Loucy (cell line): ENCODE measurements around the gene HIGD1A.

ENCODE experiments used
- H2AFZ ChIP-seq: fragments of 200-600 bp; sonication (generic); 2 replicates; pipeline ENCODE4 v1.6.0; 2016; ENCODE audit warnings: antibody characterized with exemption, mild to moderate bottlenecking, low read length, moderate library complexity
- H3F3A ChIP-seq: fragments of 200-600 bp; 2 replicates; pipeline ENCODE4 v1.6.0; 2016; ENCODE audit warnings: antibody characterized with exemption, low read depth, mild to moderate bottlenecking
- H3K27me3 ChIP-seq: fragments of 200-600 bp; sonication (generic); 2 replicates; pipeline ENCODE4 v1.6.1; 2014; ENCODE audit warnings: low read length, mild to moderate bottlenecking; ENCODE audit not compliant: insufficient read depth, poor library complexity, severe bottlenecking
- H3K36me3 ChIP-seq: fragments of 200-600 bp; sonication (generic); 2 replicates; pipeline ENCODE4 v1.6.1; 2016; ENCODE audit warnings: low read length; ENCODE audit not compliant: insufficient read depth
- H3K4me1 ChIP-seq: fragments of 200-600 bp; sonication (generic); 2 replicates; pipeline ENCODE4 v1.5.1; 2014; ENCODE audit warnings: low read length, mild to moderate bottlenecking; ENCODE audit not compliant: insufficient read depth, poor library complexity, severe bottlenecking
- H3K4me2 ChIP-seq: fragments of 200-600 bp; sonication (generic); 2 replicates; pipeline ENCODE4 v1.6.0; 2014; ENCODE audit warnings: antibody characterized with exemption, low read length, low read depth, mild to moderate bottlenecking; ENCODE audit not compliant: poor library complexity, severe bottlenecking
- H3K4me3 ChIP-seq: fragments of 200-600 bp; sonication (generic); 2 replicates; pipeline ENCODE4 v1.5.1; 2014; ENCODE audit warnings: low read length, mild to moderate bottlenecking, mixed read lengths; ENCODE audit not compliant: poor library complexity, severe bottlenecking
- H3K79me2 ChIP-seq: fragments of 200-600 bp; sonication (generic); 2 replicates; pipeline ENCODE4 v1.6.1; 2014; ENCODE audit warnings: low read length; ENCODE audit not compliant: insufficient read depth
- H3K9ac ChIP-seq: fragments of 200-600 bp; sonication (generic); 2 replicates; pipeline ENCODE4 v1.6.0; 2014; ENCODE audit warnings: mild to moderate bottlenecking, low read depth, low read length, moderate library complexity; ENCODE audit not compliant: poor library complexity, severe bottlenecking
- H3K9me2 ChIP-seq: fragments of 200-600 bp; sonication (generic); replicated peaks from 2 replicates; pipeline ENCODE4 v1.6.1; 2016; ENCODE audit warnings: low read depth, low read length, mixed read lengths
- H3K9me3 ChIP-seq: fragments of 200-600 bp; sonication (generic); 2 replicates; pipeline ENCODE4 v1.6.1; 2014; ENCODE audit warnings: mild to moderate bottlenecking, antibody characterized with exemption, low read length, low read depth; ENCODE audit not compliant: insufficient read depth
- H4K20me1 ChIP-seq: fragments of 200-600 bp; sonication (generic); 2 replicates; pipeline ENCODE4 v1.6.0; 2014; ENCODE audit warnings: antibody characterized with exemption, low read length, mild to moderate bottlenecking; ENCODE audit not compliant: insufficient read depth, poor library complexity, severe bottlenecking
- EZH2phosphoT487 ChIP-seq: fragments of 200-600 bp; IDR thresholded peaks from 2 replicates; pipeline ENCODE4 v1.6.1; 2018; ENCODE audit warnings: antibody characterized with exemption, mild to moderate bottlenecking, moderate library complexity, borderline replicate concordance
- TF ChIP-seq, protein P1 (sequence below): fragments of 200-600 bp; sonication (generic); conservative IDR thresholded peaks from 2 replicates; pipeline ENCODE4 v1.5.1; 2014; ENCODE audit warnings: mild to moderate bottlenecking, antibody characterized with exemption, low read length

The HIGD1A gene

DNA sequence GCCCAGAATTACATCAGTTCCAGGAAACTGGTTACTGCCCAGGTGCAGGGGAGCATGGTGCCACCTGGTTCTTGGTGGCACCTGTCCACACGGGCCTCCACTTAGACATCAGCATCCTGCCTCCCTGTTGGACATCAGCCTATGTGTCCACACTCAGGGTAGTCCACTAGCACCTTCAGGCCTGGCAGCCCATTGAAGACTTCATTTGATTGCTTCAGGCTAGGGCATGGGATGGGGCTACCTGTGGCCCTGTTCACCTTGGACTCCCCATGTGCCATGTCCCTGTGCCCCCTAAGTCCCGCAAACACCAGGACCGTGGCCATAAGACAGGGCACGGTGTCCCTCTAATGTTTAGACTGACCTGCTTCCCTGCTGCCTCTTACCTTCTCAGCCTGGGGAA lies 40.5 kb upstream of the HIGD1A start:
- TF ChIP-seq EZH2phosphoT487: no peak
- TF ChIP-seq, protein P1, sequence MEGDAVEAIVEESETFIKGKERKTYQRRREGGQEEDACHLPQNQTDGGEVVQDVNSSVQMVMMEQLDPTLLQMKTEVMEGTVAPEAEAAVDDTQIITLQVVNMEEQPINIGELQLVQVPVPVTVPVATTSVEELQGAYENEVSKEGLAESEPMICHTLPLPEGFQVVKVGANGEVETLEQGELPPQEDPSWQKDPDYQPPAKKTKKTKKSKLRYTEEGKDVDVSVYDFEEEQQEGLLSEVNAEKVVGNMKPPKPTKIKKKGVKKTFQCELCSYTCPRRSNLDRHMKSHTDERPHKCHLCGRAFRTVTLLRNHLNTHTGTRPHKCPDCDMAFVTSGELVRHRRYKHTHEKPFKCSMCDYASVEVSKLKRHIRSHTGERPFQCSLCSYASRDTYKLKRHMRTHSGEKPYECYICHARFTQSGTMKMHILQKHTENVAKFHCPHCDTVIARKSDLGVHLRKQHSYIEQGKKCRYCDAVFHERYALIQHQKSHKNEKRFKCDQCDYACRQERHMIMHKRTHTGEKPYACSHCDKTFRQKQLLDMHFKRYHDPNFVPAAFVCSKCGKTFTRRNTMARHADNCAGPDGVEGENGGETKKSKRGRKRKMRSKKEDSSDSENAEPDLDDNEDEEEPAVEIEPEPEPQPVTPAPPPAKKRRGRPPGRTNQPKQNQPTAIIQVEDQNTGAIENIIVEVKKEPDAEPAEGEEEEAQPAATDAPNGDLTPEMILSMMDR: no peak
- no peak overlapping the region for H3K4me3 ChIP-seq
- H2AFZ ChIP-seq: no peak overlapping the region
- H3K79me2 ChIP-seq: no peaks in the 10 kb centered on the region
- no peak overlapping the region for H3K9ac ChIP-seq
- H4K20me1 ChIP-seq: no peaks in the 10 kb centered on the region
- H3F3A ChIP-seq: no peaks in the 10 kb centered on the region
- no peaks in the 10 kb centered on the region for H3K36me3 ChIP-seq
- H3K27me3 ChIP-seq: no peaks in the 10 kb centered on the region
- H3K4me1 ChIP-seq: peaks cover 21% of the 10 kb centered on the region
- H3K9me2 ChIP-seq: no peaks in the 10 kb centered on the region
- no peak overlapping the region for H3K4me2 ChIP-seq
- no peaks in the 10 kb centered on the region for H3K9me3 ChIP-seq

DNA sequence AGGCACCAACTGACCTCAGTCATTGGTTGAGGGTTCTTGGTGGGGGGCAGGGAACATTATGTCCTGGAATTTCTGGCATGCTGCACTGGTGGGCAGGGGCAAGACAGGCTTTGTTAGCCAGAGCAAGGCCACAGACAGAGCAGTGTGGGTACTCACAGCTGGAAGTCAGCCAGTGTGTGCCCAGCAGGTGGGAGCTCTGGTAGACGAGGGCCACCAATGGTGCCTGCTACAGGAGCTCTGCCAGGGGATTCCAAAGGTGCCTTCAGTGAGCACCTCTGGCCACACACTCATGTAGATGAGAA lies 40.1 kb upstream of the HIGD1A start:
- Histone ChIP-seq H3K4me2 (no peak overlapping the region), H4K20me1 (no peaks in the 10 kb centered on the region), H3K9me2 (no peaks in the 10 kb centered on the region), H3K27me3 (no peaks in the 10 kb centered on the region), H3K9ac (no peak overlapping the region), H3K36me3 (no peaks in the 10 kb centered on the region), H3F3A (no peaks in the 10 kb centered on the region), H3K4me3 (no peak overlapping the region), H2AFZ (no peak overlapping the region), H3K9me3 (no peaks in the 10 kb centered on the region), H3K4me1 (peaks cover 21% of the 10 kb centered on the region), H3K79me2 (no peaks in the 10 kb centered on the region)
- TF ChIP-seq, protein P1: no peak
- TF ChIP-seq EZH2phosphoT487: no peak

DNA sequence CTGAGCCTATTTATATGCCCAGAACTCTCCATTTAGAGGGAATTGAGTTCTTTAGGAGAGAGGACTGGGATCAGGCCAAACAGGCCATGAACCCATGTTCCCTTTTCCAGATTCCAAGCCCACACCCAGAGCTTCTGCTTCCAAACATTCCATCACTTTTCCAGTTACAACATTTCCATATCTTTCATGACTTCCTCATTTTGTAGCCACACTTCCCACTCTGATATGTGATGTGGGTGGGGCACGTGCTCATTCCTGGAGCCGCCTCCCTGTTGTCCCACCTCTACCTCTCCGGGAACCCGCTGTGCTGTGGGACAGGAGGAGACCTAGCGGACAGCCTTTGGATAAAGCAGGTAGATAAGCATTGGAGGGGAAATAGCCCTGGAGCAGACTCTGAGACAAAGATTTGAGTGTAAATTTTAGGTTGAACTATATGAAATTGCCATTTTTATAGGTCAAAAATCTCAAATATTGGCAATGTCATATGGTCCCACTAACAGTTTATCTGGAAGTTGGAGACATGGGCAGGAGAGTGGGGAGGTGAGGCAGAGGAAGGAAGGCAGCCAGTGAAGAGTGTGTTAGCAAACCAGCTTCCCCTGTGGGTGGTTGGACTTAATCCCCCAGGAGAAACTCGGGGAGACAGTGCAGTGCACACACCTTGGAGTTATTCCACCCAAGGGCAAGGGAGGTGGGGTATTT lies 39.6 kb upstream of the HIGD1A start:
- H3F3A ChIP-seq: no peaks in the 10 kb centered on the region
- no peak overlapping the region for H3K9ac ChIP-seq
- no peaks in the 10 kb centered on the region for H3K9me2 ChIP-seq
- H3K9me3 ChIP-seq: no peaks in the 10 kb centered on the region
- H3K36me3 ChIP-seq: no peaks in the 10 kb centered on the region
- H3K79me2 ChIP-seq: no peaks in the 10 kb centered on the region
- H4K20me1 ChIP-seq: no peaks in the 10 kb centered on the region
- no peak overlapping the region for H2AFZ ChIP-seq
- no peaks in the 10 kb centered on the region for H3K27me3 ChIP-seq
- TF ChIP-seq EZH2phosphoT487: no peak
- TF ChIP-seq, protein P1: no peak
- H3K4me3 ChIP-seq: no peak overlapping the region
- H3K4me1 ChIP-seq: peaks cover 21% of the 10 kb centered on the region
- H3K4me2 ChIP-seq: no peak overlapping the region
